HG03469 (cell line): ENCODE measurements around the gene SLC25A39.
"Not testable (repeated sequence)": the region's sequence is repeated elsewhere in the genome, so short reads cannot be mapped to it uniquely, and the experiment has no call there.

ENCODE experiments used
- ATAC-seq: cut with Tn5 transposase; IDR thresholded peaks from one replicate; pipeline ENCODE4 v1.9.1; 2021; ENCODE audit warnings: mild to moderate bottlenecking, moderate library complexity, moderate number of reproducible peaks; ENCODE audit not compliant: unreplicated experiment

The SLC25A39 gene

GRCh38 chr17:44354582-44355561, 30.2 kb upstream of the SLC25A39 start:
- ATAC-seq = no peak

- ATAC-seq = no peak
These were observed 29.2 kb upstream of the SLC25A39 start for GRCh38 chr17:44353672-44354331.

- ATAC-seq = no peak
These were observed 28.4 kb upstream of the SLC25A39 start for GRCh38 chr17:44352828-44353671.

GRCh38 chr17:44351961-44352827, 27.6 kb upstream of the SLC25A39 start:
- no peak for ATAC-seq

- ATAC-seq = no peak
These were observed 26.8 kb upstream of the SLC25A39 start for GRCh38 chr17:44351464-44351863.

GRCh38 chr17:44350733-44351226, 26.2 kb upstream of the SLC25A39 start:
- no peak for ATAC-seq

GRCh38 chr17:44349553-44350070, 25.0 kb upstream of the SLC25A39 start:
- no peak for ATAC-seq

GRCh38 chr17:44348988-44349364, 24.4 kb upstream of the SLC25A39 start:
- no peak for ATAC-seq

GRCh38 chr17:44348234-44348987, 23.8 kb upstream of the SLC25A39 start:
- ATAC-seq = peak; percentile 30

- ATAC-seq = peak; percentile 5
These were observed 22.8 kb upstream of the SLC25A39 start for GRCh38 chr17:44347206-44348055.

- no peak for ATAC-seq
These were observed 21.6 kb upstream of the SLC25A39 start for GRCh38 chr17:44346064-44346844.

- no peak for ATAC-seq
These were observed 20.9 kb upstream of the SLC25A39 start for GRCh38 chr17:44345454-44346026.

- ATAC-seq = peak; percentile 31
These were observed 20.4 kb upstream of the SLC25A39 start, which contains the start of gene GRN for GRCh38 chr17:44344939-44345453. GRN (plus strand) TSS chr17:44345302; CDS start chr17:44349165, 3,863 bp downstream.

- ATAC-seq = no peak
These were observed 19.0 kb upstream of the SLC25A39 start for GRCh38 chr17:44343510-44344209.

GRCh38 chr17:44340553-44340952, 15.9 kb upstream of the SLC25A39 start:
- not testable (repeated sequence) for ATAC-seq

- ATAC-seq = no peak
These were observed 14.1 kb upstream of the SLC25A39 start for GRCh38 chr17:44338702-44339101.
